ENCODE measurements around the gene OR4N2.

DNA sequence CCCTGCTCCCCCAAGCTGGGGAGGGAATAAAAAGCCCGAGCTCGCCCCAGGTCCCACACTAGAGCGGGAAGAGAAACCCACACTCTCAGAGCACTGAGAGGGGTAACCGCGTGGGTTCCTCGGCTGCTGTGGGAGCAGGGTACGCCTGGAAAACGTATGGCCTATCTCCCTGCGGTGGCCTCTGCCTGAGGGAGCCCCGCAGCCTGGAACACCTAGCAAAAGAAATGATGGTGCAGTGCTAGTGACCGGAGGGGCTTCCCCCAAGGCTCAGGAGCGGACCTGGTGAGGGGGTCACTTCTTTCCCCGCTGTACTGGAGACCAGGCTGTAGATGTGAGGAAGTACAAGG is 2.5 kb upstream of the OR4N2 start:
- TF ChIP-seq, protein P1, sequence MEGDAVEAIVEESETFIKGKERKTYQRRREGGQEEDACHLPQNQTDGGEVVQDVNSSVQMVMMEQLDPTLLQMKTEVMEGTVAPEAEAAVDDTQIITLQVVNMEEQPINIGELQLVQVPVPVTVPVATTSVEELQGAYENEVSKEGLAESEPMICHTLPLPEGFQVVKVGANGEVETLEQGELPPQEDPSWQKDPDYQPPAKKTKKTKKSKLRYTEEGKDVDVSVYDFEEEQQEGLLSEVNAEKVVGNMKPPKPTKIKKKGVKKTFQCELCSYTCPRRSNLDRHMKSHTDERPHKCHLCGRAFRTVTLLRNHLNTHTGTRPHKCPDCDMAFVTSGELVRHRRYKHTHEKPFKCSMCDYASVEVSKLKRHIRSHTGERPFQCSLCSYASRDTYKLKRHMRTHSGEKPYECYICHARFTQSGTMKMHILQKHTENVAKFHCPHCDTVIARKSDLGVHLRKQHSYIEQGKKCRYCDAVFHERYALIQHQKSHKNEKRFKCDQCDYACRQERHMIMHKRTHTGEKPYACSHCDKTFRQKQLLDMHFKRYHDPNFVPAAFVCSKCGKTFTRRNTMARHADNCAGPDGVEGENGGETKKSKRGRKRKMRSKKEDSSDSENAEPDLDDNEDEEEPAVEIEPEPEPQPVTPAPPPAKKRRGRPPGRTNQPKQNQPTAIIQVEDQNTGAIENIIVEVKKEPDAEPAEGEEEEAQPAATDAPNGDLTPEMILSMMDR (IDR thresholded peaks at IDR 0.05): no peak
- TF ChIP-seq POLR2A (IDR thresholded peaks at IDR 0.05): no peak

Measured in heart left ventricle (tissue), 13 donors.